Trophoblast cell (in vitro differentiated cells and primary cell): ENCODE results near the gene MAP7D1.

Experiments
- DNase-seq, 2 donors: peaks; one replicate each; pipeline ENCODE4 v3.0.0-alpha.2; 2016
- H2AFZ ChIP-seq: 2 replicates; pipeline ENCODE4 v1.6.1; 2013; ENCODE audit warnings: low read length, moderate library complexity, mild to moderate bottlenecking; ENCODE audit not compliant: insufficient read depth, poor library complexity
- H2AK5ac ChIP-seq: 2 replicates; pipeline ENCODE4 v1.6.1; 2013; ENCODE audit warnings: mild to moderate bottlenecking, low read length
- H2BK120ac ChIP-seq: 2 replicates; pipeline ENCODE4 v1.6.1; 2013; ENCODE audit warnings: low read length, mild to moderate bottlenecking, moderate library complexity; ENCODE audit not compliant: insufficient read depth, poor library complexity
- H2BK12ac ChIP-seq: 2 replicates; pipeline ENCODE4 v1.6.1; 2013; ENCODE audit warnings: mild to moderate bottlenecking, low read length, moderate library complexity
- H2BK5ac ChIP-seq: 2 replicates; pipeline ENCODE4 v1.6.1; 2013; ENCODE audit warnings: low read length, low read depth, moderate library complexity, mild to moderate bottlenecking; ENCODE audit not compliant: poor library complexity
- H3K14ac ChIP-seq: 2 replicates; pipeline ENCODE4 v1.6.1; 2013; ENCODE audit warnings: mild to moderate bottlenecking, low read length
- H3K18ac ChIP-seq: 2 replicates; pipeline ENCODE4 v1.6.1; 2013; ENCODE audit warnings: mild to moderate bottlenecking, low read length
- H3K23ac ChIP-seq: 2 replicates; pipeline ENCODE4 v1.6.1; 2013; ENCODE audit warnings: low read length
- H3K27ac ChIP-seq: 2 replicates; pipeline ENCODE4 v1.5.1; 2013; ENCODE audit warnings: low read depth, mild to moderate bottlenecking, inconsistent platforms, low read length, moderate library complexity
- H3K27me3 ChIP-seq: 2 replicates; pipeline ENCODE4 v1.6.1; 2013; ENCODE audit warnings: inconsistent platforms, mild to moderate bottlenecking, low read length, moderate library complexity; ENCODE audit not compliant: insufficient read depth
- H3K36me3 ChIP-seq, 2 experiments: 1 replicate in 1 of 2; 2 replicates in 1 of 2; pipeline ENCODE4 v1.6.1; 2013; ENCODE audit warnings: low read length in 2 of 2, mild to moderate bottlenecking in 2 of 2, moderate library complexity in 1 of 2; ENCODE audit not compliant: insufficient read depth in 2 of 2, control insufficient read depth in 1 of 2
- H3K4ac ChIP-seq: 2 replicates; pipeline ENCODE4 v1.6.1; 2013; ENCODE audit warnings: low read depth, mild to moderate bottlenecking, low read length, moderate library complexity
- H3K4me1 ChIP-seq, 2 experiments: 1 replicate in 1 of 2; 2 replicates in 1 of 2; pipeline ENCODE4 v1.6.1; 2013; ENCODE audit warnings: low read length in 2 of 2, mild to moderate bottlenecking in 2 of 2, moderate library complexity in 1 of 2; ENCODE audit not compliant: insufficient read depth in 2 of 2, control insufficient read depth in 1 of 2
- H3K4me2 ChIP-seq: 2 replicates; pipeline ENCODE4 v1.6.1; 2013; ENCODE audit warnings: inconsistent platforms, mild to moderate bottlenecking, low read length, moderate library complexity
- H3K4me3 ChIP-seq: 2 replicates; pipeline ENCODE4 v1.5.1; 2013; ENCODE audit warnings: mild to moderate bottlenecking, low read depth, low read length, inconsistent platforms
- H3K79me1 ChIP-seq: one replicate; pipeline ENCODE4 v1.6.1; 2013; ENCODE audit warnings: low read length
- H3K79me2 ChIP-seq: 2 replicates; pipeline ENCODE4 v1.6.1; 2013; ENCODE audit warnings: low read length, mild to moderate bottlenecking; ENCODE audit not compliant: control insufficient read depth, insufficient read depth, poor library complexity
- H3K9ac ChIP-seq: 2 replicates; pipeline ENCODE4 v1.6.1; 2013; ENCODE audit warnings: mild to moderate bottlenecking, low read length
- H3K9me3 ChIP-seq: 2 replicates; pipeline ENCODE4 v1.6.1; 2013; ENCODE audit warnings: low read depth, mild to moderate bottlenecking, control low read depth, inconsistent platforms, low read length; ENCODE audit not compliant: insufficient read depth
- H4K12ac ChIP-seq: 2 replicates; pipeline ENCODE4 v1.6.1; 2013; ENCODE audit warnings: low read depth, mild to moderate bottlenecking, low read length, moderate library complexity
- H4K8ac ChIP-seq: 2 replicates; pipeline ENCODE4 v1.6.1; 2013; ENCODE audit warnings: low read depth, mild to moderate bottlenecking, low read length, moderate library complexity
- H4K91ac ChIP-seq: one replicate; pipeline ENCODE4 v1.6.1; 2013; ENCODE audit warnings: low read depth, mild to moderate bottlenecking, low read length, moderate library complexity
- WGBS: extraction: QIAGEN DNeasy Blood & Tissue Kit; methylation state at CpG from one replicate; pipeline ENCODE4 v1.1.7; 2013; ENCODE audit warnings: missing lambda C conversion rate; ENCODE audit not compliant: insufficient read length, insufficient coverage; ENCODE audit errors: extremely low coverage; 5-methylcytosine and 5-hydroxymethylcytosine counted together

MAP7D1 gene

DNA sequence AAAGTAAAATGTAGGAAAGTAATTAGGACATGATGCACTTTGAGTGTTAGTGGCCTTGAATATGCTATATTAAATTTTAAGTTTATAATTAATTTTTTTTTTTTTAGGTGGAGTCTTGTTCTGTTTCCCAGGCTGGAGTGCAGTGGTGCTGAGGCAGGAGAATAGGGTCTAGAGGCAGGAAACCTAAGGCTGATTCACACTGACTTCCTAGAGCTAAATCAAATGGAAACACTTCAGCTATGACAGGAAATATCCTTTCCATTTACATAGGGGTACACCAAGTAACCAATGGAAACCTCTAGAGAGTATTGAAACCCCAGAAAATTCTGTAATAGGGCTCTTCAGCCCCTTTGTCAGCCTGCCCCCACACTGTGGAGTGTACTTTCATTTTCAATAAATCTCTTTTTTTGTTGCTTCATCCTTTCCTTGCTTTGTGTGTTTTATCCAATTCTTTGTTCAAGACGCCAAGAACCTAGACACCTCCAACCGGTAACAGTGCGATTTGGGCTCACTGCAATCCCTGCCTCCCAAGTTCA is 50.4 kb downstream of the MAP7D1 start:
- Histone ChIP-seq H2AK5ac (no peak overlapping the region), H2BK120ac (no peak overlapping the region), H3K9me3 (no peaks in the 10 kb centered on the region), H2AFZ (no peak overlapping the region), H4K12ac (no peak overlapping the region), H3K4me3 (no peak overlapping the region), H3K79me2 (no peaks in the 10 kb centered on the region), H3K14ac (no peak overlapping the region), H3K4me2 (no peak overlapping the region), H4K91ac (no peak overlapping the region), H2BK5ac (no peak overlapping the region), H3K4me1 (no peaks in the 10 kb centered on the region), H3K27me3 (no peaks in the 10 kb centered on the region), H3K27ac (no peak overlapping the region), H3K18ac (no peak overlapping the region), H4K8ac (no peak overlapping the region), H3K79me1 (no peaks in the 10 kb centered on the region), H3K36me3 (no peaks in the 10 kb centered on the region), H2BK12ac (no peak overlapping the region), H3K9ac (no peak overlapping the region), H3K23ac (no peak overlapping the region), H3K4ac (no peak overlapping the region)
- DNase-seq = no peak
- WGBS = no CpG with 5 or more reads among the region's 3 CpGs

DNA sequence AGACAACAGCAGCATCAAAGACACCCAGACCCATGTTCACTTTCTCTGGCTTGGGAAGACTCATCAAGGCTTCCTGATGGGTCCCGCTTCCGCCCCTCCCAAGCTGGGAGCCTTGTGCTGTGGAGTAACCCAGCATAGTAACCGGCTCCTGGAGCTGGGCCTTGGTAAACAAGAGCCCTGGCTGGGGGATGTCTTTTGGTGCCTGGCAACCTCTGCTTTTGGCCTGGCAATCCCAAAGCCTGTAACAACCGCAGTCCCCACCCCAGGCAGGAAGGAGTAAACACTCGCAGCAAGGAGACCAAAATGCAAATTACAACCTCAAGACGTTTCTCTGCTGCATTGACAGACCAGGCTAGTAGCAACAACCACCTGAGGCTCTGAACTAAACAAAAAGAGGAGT is 51.4 kb downstream of the MAP7D1 start:
- Histone ChIP-seq H3K23ac (no peak overlapping the region), H3K27me3 (no peaks in the 10 kb centered on the region)

DNA sequence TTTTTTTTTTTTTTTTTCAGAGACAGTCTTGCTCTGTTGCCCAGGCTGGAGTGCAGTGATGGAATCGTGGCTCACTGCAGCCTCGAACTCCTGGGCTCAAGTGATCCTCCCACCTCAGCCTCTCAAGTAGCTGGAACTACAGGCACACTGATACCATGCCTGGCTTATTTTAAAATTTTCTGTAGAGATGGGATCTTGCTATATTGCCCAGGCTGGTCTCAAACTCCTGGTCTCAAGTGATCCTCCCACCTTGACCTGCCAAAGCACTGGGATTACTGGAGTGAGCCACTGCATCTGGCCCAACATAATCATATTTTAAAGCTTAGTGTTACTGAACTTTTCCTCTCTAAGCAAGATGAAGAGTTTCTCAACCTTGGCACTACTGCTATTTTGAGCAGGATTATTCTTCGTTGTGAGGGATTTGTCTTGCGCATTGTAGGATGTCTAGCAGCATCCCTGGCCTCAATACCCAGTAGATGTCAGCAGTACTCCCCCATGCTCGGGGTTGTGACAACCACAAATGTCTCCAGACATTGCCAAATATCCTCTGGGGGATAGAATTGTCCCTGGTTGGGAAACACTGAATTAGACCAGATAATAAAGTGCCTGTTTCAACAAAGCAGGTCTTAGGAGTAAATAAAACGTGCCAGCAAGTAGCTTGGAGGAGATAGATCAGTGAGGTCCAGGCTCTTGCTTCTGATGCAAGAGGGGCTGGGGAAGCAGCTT is 53.2 kb downstream of the MAP7D1 start:
- Histone ChIP-seq H4K8ac (no peak overlapping the region), H3K4me3 (no peak overlapping the region), H3K9me3 (no peaks in the 10 kb centered on the region), H3K14ac (no peak overlapping the region), H3K23ac (no peak overlapping the region), H2BK5ac (no peak overlapping the region), H3K27me3 (no peaks in the 10 kb centered on the region), H3K4me2 (no peak overlapping the region), H3K18ac (no peak overlapping the region), H3K79me1 (no peaks in the 10 kb centered on the region), H3K4me1 (peaks cover 0 to 3% of the 10 kb centered on the region in 2 experiments), H4K91ac (no peak overlapping the region), H3K27ac (no peak overlapping the region), H2BK120ac (no peak overlapping the region), H2AK5ac (no peak overlapping the region), H2AFZ (no peak overlapping the region), H4K12ac (no peak overlapping the region), H3K36me3 (no peaks in the 10 kb centered on the region), H3K9ac (no peak overlapping the region), H3K79me2 (no peaks in the 10 kb centered on the region), H2BK12ac (no peak overlapping the region), H3K4ac (no peak overlapping the region)
- no CpG with 5 or more reads among the region's 6 CpGs for WGBS
- no peak for DNase-seq

More for the DNA sequence above, 51.4 kb downstream of the MAP7D1 start:
- no peak for DNase-seq
- H2BK120ac ChIP-seq = no peak overlapping the region
- H3K4me2 ChIP-seq = no peak overlapping the region
- H2BK5ac ChIP-seq = no peak overlapping the region
- no peaks in the 10 kb centered on the region for H3K4me1 ChIP-seq
- H3K4me3 ChIP-seq = no peak overlapping the region
- H2AK5ac ChIP-seq = no peak overlapping the region
- no peak overlapping the region for H3K9ac ChIP-seq
- no peak overlapping the region for H2BK12ac ChIP-seq
- no CpG with 5 or more reads among the region's 6 CpGs for WGBS
- H4K91ac ChIP-seq = no peak overlapping the region
- H3K36me3 ChIP-seq = no peaks in the 10 kb centered on the region
- H3K14ac ChIP-seq = no peak overlapping the region
- no peak overlapping the region for H3K27ac ChIP-seq
- H4K12ac ChIP-seq = no peak overlapping the region
- no peak overlapping the region for H3K4ac ChIP-seq
- no peaks in the 10 kb centered on the region for H3K9me3 ChIP-seq
- no peak overlapping the region for H2AFZ ChIP-seq
- no peak overlapping the region for H4K8ac ChIP-seq
- H3K79me1 ChIP-seq = no peaks in the 10 kb centered on the region
- no peak overlapping the region for H3K18ac ChIP-seq
- H3K79me2 ChIP-seq = no peaks in the 10 kb centered on the region

DNA sequence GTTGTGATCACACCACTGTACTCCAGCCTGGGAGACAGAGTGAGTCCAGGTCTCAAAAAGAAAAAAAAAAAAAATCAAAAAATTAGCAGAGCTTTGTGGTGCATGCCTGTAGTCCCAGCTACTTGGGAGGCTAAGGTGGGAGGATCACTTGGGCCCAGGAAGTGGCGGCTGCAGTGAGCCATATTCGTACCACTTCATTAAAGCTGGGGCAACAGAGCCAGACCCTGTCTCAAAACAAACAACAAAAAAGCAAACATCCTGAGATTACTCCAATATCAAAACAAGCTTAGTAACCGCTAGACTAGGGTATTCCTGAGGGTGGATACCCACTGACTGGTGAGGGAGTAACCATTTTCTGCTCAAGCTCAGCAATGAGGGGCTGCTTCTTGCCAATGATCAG is 55.3 kb downstream of the MAP7D1 start:
- WGBS = no CpG with 5 or more reads among the region's 3 CpGs
- Histone ChIP-seq H2BK120ac (no peak overlapping the region), H2BK5ac (no peak overlapping the region), H3K9me3 (no peaks in the 10 kb centered on the region), H3K27me3 (no peaks in the 10 kb centered on the region), H3K23ac (no peak overlapping the region), H2AK5ac (no peak overlapping the region), H3K4me2 (no peak overlapping the region), H3K18ac (no peak overlapping the region), H3K4me3 (no peak overlapping the region), H4K8ac (no peak overlapping the region), H2AFZ (no peak overlapping the region), H2BK12ac (no peak overlapping the region), H3K27ac (no peak overlapping the region), H3K79me2 (no peaks in the 10 kb centered on the region), H3K79me1 (no peaks in the 10 kb centered on the region), H3K9ac (no peak overlapping the region), H4K12ac (no peak overlapping the region), H4K91ac (no peak overlapping the region), H3K36me3 (no peaks in the 10 kb centered on the region), H3K4ac (no peak overlapping the region), H3K14ac (no peak overlapping the region), H3K4me1 (peaks cover 0 to 3% of the 10 kb centered on the region in 2 experiments)
- DNase-seq = no peak
